Globus pallidus (tissue), 1 donor: Measurements from ENCODE around the gene SSX4B.
"Not testable (repeated sequence)": the region's sequence is repeated elsewhere in the genome, so short reads cannot be mapped to it uniquely, and the experiment has no call there.

Experiments
- DNase-seq: peaks from one replicate; pipeline ENCODE4 v3.0.0-alpha.2; 2015; ENCODE audit warnings: low spot score

Gene SSX4B

GRCh38 chrX:48411860-48412259 lies at the start of gene SSX4B:
Gene SSX4B (minus strand): TSS chrX:48411960. CDS start chrX:48411372, 588 bp downstream.
- not testable (repeated sequence) for DNase-seq

GRCh38 chrX:48460606-48461005 lies 48.8 kb upstream of the SSX4B start:
- DNase-seq = no peak

- DNase-seq = no peak
These were observed 48.3 kb upstream of the SSX4B start for GRCh38 chrX:48460031-48460430.

GRCh38 chrX:48459483-48459882 lies 47.7 kb upstream of the SSX4B start:
- DNase-seq = no peak

- no peak for DNase-seq
These were observed 47.0 kb upstream of the SSX4B start for GRCh38 chrX:48458711-48459110.

GRCh38 chrX:48456628-48457331 lies 45.0 kb upstream of the SSX4B start:
- DNase-seq = no peak

- DNase-seq = no peak
These were observed 39.9 kb upstream of the SSX4B start for GRCh38 chrX:48451708-48452107.

GRCh38 chrX:48450076-48450475 lies 38.3 kb upstream of the SSX4B start:
- no peak for DNase-seq

GRCh38 chrX:48447201-48447600 lies 35.4 kb upstream of the SSX4B start:
- not testable (repeated sequence) for DNase-seq

GRCh38 chrX:48433713-48434112 lies 22.0 kb upstream of the SSX4B start:
- DNase-seq = not testable (repeated sequence)

GRCh38 chrX:48430166-48430565 lies 18.4 kb upstream of the SSX4B start:
- DNase-seq = not testable (repeated sequence)

- DNase-seq = not testable (repeated sequence)
These were observed 17.8 kb upstream of the SSX4B start for GRCh38 chrX:48429606-48430005.

GRCh38 chrX:48427027-48427716 lies 15.4 kb upstream of the SSX4B start:
- not testable (repeated sequence) for DNase-seq

- not testable (repeated sequence) for DNase-seq
These were observed 13.9 kb downstream of the SSX4B start for GRCh38 chrX:48397825-48398224.

GRCh38 chrX:48396931-48397330 lies 14.8 kb downstream of the SSX4B start:
- not testable (repeated sequence) for DNase-seq

GRCh38 chrX:48383239-48383638 lies 28.5 kb downstream of the SSX4B start, which contains the start of gene SSX4:
Gene SSX4 (plus strand): TSS chrX:48383539. CDS start chrX:48384054, 515 bp downstream.
- not testable (repeated sequence) for DNase-seq

GRCh38 chrX:48370408-48370807 lies 41.4 kb downstream of the SSX4B start:
- DNase-seq = not testable (repeated sequence)

- not testable (repeated sequence) for DNase-seq
These were observed 43.9 kb downstream of the SSX4B start for GRCh38 chrX:48367717-48368408.

- not testable (repeated sequence) for DNase-seq
These were observed 52.5 kb downstream of the SSX4B start for GRCh38 chrX:48359281-48359680.

GRCh38 chrX:48357681-48358080 lies 54.1 kb downstream of the SSX4B start:
- DNase-seq = no peak

- DNase-seq = not testable (repeated sequence)
These were observed 55.3 kb downstream of the SSX4B start, which contains the start of gene SSX3 for GRCh38 chrX:48356315-48357094. Gene SSX3 (minus strand): TSS chrX:48356703. CDS start chrX:48355249, 1,454 bp downstream.
